Activated T-cell treated with anti-CD3 and anti-CD28 coated beads for 4 hours (primary cell): ENCODE data around the gene GNAI2.

Source experiments
- DNase-seq: peaks from one replicate; pipeline ENCODE4 v3.0.0-alpha.2; 2020

GNAI2 gene

DNA sequence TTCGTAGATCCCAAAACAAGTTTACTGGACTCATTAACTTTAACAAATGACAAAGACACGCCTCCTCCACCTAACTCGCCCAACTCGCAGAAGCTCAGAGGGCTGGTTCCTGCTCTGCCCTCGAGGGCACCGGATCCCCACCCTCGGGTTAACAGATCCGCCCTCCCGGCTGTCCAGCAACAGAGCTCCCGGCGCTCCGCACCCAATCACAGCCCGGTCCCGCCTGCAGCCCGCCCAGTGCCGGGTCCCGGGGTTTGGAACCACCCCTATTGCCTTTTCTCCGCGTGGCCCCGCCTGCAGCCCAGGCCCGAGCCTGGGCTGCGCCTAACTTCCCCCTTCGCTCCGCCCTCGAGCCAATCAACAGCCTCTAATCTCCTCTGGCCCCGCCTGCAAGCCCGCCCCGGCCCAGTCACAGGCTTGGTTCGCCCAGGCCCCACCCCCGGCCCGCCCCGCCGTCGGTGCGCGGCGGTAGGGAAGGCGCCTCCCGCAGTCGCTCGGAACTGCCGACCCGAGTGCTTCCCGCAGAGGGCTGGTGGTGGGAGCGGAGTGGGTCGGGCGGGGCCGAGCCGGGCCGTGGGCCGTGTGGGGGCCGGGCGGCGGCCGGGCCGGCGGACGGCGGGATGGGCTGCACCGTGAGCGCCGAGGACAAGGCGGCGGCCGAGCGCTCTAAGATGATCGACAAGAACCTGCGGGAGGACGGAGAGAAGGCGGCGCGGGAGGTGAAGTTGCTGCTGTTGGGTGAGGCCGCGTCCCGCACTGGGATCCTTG is at the start of gene GNAI2:
GNAI2 (plus strand) TSS at position 489 of the 768 bp plus-strand sequence; CDS start at position 621, 132 bp downstream.
- DNase-seq = peak; percentile 97

DNA sequence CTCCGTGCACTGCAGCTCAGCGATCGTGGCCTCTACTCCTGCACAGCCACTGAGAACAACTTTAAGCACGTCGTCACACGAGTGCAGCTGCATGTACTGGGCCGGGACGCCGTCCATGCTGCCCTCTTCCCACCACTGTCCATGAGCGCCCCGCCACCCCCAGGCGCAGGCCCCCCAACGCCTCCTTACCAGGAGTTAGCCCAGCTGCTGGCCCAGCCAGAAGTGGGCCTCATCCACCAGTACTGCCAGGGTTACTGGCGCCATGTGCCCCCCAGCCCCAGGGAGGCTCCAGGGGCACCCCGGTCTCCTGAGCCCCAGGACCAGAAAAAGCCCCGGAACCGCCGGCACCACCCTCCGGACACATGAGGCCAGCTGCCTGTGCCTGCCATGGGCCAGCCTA is 48.3 kb upstream of the GNAI2 start:
- no peak for DNase-seq

DNA sequence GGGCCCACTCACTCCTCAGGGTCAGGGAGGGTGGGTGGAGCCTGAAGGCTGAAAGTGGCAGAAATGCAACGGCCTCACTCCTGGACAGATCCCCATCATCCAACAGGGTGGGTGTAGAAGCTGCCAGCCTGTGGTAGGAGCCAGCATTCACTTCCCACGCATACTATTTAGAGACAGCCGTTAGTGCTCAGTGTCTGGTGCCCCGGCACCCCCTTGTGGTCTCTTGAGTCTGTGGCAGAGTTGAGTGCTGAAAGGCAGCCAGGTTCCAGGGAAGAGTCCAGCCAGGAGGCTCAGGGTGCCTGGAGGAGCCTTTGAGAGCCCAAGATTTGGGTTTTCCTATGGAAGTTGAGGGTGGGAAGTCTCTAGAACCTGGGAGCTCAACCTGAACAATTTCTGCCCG is 46.7 kb upstream of the GNAI2 start:
- no peak for DNase-seq

DNA sequence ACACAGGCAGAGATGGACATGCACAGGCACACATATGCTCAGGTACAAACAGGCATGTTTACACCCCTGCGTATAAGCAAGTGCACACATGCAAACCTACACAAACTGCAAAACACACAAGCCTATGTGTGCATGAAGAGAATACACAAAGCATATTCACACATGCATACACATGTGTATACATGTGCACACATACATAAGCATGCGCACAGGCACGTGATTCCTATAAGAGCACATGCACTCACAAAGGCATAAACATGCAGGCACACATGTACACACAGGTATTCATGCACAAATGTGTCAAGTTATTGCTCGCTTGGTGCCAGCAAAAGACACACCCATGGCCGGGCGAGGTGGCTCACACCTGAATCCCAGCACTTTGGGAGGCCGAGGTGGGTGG is 46.0 kb upstream of the GNAI2 start:
- no peak for DNase-seq

DNA sequence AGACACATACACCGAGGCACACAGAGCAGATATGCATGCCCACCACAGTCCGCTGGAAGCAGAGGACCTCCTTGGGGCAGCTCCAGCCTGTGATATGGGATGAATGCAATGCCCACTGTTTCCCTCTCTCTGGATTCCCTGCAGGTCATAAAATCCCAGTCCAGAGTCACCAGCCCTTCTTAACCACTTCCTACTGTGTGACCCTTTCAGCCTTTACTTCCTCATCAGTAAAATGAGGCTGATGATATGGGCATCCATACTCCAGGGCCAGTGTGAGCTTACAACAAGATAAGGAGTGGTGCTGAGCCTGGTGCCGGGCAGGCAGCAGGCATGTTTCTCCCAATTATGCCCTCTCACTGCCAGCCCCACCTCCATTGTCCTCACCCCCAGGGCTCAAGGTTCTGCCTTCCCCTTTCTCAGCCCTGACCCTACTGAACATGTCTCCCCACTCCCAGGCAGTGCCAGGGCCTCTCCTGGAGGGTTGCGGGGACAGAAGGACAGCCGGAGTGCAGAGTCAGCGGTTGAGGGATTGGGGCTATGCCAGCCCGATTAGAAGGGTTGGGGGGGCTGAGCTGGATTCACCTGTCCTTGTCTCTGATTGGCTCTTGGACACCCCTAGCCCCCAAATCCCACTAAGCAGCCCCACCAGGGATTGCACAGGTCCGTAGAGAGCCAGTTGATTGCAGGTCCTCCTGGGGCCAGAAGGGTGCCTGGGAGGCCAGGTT is 44.9 kb upstream of the GNAI2 start, which contains the start of gene GNAT1:
GNAT1 (plus strand) TSS at position 675 of the 725 bp plus-strand sequence. CDS start 116 bp downstream, outside the sequence.
- no peak for DNase-seq

DNA sequence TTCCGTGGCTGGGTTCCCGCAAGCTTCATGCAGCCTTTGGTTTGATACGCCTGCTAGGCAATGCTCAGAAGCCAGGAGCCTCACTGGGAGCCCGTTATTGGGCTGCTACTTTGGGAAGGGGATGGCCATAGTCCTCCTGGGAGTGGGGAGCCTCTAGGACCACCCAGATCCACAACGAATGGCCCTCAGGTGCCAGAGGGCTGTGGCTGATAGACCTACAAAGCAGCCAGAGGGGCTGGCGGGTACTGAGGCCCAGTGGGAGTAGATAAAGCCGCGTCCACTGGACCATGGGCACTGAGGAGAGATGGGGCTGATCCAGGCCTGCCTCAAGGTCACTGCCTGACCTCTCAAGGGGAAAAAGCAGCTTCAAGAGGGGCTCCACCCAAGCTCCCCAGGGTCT is 43.9 kb upstream of the GNAI2 start:
- no peak for DNase-seq

DNA sequence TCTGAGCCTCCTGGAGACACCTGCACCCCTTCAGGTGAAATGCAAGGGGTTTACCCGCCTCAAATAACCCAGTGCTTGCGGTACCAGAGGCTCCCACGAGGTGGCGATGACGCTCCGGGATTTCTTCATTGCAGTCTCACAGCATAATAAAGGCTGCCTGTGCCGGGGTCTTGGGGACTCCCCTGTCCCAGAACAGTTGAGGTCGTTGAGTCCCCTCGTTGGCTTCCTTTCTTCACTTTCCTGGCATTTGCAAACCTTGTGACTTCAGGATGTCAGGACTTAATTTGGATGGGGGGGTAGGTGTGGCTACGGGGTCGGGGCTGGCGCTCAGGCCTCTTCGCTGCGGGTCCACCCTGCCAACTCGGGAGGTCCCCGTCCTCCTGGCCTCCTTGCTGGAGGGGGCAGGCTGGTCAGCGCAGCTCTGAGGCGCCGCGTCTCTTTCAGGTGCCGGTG is 43.3 kb upstream of the GNAI2 start:
- peak; percentile 85 for DNase-seq

DNA sequence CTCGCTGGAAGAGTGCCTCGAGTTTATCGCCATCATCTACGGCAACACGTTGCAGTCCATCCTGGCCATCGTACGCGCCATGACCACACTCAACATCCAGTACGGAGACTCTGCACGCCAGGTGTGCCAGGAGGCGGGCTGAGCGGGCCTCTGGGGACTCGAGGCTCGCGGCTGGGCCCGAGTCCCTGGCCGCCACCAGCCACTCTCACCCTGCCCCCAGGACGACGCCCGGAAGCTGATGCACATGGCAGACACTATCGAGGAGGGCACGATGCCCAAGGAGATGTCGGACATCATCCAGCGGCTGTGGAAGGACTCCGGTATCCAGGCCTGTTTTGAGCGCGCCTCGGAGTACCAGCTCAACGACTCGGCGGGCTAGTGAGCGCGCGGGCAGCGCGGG is 42.7 kb upstream of the GNAI2 start:
- no peak for DNase-seq

DNA sequence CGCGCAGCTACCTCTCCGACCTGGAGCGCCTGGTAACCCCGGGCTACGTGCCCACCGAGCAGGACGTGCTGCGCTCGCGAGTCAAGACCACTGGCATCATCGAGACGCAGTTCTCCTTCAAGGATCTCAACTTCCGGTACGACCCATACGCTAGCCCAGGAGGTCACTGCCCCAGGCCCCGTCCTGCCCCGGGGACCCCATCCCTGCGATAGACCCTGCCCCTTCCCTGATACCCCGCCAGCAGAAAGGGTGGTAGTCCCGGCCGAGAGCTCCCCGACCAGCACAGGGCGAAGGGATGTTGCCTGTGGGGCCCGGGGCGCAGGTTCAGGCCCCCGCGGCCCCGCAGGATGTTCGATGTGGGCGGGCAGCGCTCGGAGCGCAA is 42.3 kb upstream of the GNAI2 start:
- DNase-seq = no peak

DNA sequence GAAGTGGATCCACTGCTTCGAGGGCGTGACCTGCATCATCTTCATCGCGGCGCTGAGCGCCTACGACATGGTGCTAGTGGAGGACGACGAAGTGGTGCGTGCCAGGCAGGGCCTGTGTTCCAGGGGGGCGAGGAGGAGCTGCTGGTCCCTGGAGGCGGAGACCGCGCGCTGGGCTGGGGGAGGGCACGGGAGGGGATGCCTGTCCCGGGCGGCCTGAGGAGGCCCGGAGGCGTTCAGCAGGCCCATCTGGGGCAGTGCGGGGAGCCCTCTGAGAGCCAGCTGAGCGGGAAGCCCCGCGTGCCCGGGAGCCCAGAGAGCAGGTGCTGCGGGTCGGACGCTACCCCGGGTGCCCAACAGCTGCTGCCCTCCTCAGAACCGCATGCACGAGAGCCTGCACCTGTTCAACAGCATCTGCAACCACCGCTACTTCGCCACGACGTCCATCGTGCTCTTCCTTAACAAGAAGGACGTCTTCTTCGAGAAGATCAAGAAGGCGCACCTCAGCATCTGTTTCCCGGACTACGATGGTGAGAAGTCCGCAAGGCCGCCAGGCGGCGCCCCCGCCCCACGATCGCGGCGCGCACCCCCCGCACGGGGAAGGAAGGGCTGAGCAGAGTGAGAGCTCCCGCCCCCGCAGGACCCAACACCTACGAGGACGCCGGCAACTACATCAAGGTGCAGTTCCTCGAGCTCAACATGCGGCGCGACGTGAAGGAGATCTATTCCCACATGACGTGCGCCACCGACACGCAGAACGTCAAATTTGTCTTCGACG is 41.7 kb upstream of the GNAI2 start:
- peak; percentile 90 for DNase-seq

DNA sequence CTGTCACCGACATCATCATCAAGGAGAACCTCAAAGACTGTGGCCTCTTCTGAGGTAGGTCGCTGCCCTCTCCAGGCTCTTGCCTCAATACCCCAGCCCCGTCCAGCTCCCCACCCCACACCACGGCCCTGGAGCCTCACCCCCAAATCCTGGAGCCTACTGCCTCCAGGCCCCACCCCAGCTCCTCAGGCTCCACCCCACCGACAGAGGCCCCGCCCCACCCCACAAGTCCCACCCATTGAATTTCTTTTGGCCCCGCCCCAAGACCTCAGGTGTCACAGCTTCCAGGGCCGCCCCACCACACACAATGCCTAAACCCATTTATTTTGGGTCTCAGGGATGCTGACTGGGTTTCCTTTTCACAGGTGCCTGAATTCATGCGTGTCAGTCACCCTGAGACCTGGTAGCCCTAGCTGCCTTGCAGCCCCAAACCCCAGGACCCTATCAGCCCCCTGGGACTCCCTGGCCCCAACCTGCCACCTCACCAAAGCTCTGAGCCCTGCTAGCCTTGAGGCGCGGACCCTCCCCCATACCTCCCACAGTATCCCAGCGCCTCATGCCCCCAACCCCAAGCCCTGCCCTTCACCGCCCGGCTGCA is 41.0 kb upstream of the GNAI2 start:
- no peak for DNase-seq

DNA sequence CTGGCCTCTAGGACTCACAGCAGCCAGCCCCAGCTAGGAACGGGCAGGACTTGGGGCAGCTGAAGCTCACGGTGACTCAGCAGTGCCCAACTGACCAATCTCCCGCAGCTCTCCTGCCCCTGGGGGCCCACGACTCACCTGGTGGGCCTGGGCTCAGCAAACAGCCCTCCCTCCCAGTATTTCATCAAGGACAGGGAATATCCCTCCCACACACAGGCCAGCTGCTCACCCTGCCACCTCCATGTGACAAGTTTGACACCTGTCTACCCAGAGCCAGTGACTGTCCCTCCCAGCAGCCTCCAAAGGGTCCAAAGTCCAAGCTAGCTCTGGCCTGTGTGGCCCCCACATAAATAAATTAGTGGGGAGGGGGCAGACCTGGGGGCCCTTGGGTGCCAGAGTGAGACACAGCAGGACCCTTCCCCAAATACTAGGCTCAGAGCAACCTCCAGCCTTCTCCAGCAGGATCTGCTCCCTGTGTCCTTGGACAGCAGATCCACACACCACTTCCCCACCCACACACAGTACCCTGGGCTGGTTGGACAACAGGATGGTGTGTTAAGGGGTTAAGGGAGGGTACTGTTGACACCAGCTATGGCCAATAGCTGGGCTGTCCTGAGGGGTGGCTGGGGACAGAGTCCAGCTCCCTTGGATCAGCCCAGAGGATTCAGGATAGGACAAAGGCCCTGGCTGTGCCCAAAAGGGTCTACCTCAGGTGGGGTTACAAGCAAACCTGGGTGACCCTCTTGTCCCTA is 40.3 kb upstream of the GNAI2 start:
- DNase-seq = no peak

DNA sequence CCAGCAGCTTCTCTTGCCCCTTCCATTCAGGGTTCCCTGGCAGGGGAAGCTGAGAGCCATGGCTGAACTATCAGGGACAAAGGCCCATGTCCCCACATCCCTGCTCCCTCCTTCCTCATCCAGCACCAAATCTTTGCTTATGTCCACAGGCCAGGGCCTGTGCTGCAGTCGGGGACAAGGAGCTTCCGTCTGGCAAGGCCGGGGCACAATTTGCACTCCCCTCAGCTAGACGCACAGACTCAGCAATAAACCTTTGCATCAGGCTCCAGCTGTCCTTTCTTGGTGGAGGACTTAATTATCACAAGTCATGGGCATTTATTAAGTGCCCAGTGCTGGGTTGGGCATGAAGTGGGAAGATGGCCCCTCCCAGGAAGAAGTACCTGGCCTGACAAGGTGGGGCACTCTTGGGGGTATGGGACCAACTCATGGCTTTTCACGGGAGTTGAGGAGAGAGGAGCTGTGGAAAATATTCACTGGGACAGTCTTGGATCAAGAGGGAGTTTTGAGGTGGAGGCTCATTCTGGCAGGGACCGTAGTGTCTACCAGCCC is 39.7 kb upstream of the GNAI2 start:
- DNase-seq = no peak

DNA sequence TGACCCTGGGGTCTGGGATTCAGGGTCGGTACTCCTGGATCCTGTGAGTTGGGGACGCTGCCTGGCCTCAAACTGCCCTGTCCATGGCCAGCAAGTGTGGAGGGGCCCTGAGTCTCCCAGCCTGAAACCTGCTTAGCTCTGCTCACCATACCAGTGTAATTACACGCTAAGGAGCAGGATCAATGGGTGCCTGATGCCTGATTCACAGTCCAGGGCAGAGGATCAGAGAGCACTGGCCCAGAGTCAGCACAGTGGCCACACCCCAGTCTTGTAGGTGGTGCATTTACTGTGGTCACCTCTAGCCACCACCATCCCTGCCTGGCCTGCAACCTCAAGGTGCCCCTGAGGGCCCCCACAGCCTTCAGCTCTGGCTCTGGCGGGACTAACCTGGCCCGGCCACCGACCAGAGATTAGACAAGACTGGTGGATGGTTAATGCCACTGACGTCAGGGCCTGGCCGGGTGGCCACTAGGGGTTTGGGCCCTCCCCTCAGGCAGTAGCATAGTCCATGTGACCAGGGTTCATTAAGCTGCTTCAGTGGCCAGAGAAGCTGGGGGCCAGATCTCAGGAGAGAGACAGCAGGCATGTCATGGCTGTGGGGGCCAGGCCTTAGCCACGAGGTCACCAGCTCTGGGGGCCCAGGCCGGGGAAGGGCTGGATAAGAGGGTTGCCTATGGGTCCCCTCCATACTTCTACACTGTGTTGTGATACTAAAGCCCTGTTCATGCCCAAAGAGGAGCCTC is 34.3 kb upstream of the GNAI2 start:
- DNase-seq = no peak

DNA sequence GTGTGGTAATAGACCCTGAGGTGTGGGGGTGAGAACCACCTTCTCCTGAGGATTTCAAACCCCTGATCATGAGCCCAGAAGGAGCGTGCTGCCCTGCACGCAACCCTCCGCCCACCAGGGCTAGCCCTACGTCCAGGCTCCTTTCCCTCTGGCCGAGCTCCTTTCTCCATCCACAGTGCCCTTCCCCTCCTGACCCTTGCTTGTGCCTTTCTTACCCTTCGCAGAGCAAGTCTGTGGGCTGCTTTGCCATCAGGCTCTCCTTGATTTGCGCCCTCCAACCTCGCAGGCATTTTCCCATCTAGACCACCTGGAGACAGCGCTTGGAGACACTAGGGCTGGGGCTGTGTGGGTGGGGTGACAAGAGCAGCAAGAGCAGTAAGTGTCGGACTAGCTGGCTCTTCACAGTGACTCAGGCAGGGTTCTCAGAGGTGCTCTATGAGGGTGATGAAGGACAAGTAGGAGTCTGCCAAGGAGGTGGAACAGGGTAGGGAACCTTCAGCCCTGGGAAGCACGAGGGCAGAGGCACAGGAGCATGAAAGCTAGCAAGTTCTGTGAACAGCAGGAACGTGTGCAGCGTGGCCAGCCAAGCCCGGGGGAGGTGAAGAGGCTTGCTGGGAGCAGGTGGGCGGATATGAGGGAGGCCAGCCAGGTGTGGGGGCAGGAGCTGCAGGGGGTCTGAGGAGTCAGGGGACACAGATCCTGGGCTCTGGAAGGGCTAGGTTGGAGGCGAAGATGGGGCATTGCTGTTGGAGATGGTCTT is 33.5 kb upstream of the GNAI2 start:
- DNase-seq = no peak

DNA sequence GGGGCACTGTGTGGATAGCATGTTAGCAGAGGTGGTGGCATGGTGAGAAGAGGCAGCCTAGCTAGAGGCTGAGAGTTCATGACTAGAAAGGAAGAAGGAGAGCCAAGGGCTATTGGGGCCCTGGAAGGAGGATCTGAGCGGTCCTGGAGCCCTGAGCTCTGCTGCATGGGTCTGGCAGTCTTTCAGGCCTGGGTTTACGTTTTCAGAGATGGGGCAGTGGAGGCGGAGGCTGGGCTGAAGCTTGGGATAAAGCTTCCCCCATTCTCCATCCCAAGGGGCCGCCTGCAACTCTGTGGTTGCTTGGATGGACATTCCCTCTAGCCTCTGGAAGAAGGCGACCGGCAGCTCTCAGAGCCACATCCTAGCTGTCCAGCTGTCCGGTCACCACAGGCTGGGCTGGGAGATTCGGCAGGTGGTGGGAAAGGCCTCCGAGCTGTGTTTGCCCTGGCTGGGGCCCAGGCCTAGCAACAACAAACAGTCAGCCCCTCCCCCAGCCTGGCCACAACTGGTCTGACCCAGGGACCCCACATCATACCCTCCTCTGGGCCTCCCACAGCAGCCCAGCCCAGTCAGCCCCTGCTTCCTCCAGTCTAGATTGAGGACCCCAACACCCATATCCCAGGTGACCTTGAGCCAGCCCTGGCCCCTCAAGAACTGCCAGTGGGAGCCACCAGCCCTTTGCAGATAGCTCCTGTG is 32.7 kb upstream of the GNAI2 start:
- no peak for DNase-seq

DNA sequence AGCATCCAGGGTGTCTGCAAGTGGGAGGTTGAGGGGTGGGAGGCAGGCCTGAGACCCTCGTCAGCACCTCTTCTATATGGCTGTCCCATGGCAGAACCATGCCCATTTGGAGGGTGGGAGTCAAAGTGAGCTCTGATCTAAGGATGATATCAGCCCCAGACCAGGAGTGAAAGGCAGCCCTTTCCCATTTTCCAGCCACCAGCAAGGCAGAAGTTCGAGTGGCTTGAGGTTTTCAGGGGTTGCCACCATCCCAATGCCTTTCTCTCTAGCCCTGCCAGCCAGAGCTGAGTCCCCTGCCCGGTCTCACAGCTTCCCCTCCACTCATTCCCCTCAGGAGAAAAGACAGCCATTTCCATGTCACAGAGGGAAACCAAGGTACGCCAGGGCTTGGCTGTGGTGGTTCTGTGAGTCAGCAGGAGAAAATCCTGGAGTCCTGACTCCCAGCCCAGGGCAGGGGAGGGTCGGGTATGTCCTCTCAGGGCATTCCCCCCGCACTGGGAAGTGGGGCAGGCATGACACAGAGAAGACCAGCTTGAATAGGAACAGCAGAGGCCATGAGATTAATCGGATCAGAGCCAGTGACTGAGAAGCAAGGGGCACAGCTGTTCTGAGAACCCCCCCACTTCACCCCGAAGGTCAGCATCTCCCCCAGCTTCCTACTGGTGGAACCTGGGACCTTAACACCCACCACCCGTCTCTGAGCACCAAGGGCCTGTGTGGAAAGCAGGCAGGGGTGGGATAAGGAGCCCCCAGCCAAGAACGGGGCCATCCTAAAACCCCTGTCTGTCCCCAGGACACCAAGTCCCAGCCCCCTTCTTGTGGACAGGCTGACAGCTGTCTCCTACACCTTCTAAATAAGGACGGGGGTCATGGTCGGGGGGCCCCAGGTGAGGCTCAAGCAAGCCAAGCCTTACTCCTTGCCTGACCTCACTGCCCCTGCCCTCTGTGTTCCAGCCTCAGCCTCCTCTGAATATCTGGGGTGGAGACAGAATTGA is 31.9 kb upstream of the GNAI2 start:
- no peak for DNase-seq

DNA sequence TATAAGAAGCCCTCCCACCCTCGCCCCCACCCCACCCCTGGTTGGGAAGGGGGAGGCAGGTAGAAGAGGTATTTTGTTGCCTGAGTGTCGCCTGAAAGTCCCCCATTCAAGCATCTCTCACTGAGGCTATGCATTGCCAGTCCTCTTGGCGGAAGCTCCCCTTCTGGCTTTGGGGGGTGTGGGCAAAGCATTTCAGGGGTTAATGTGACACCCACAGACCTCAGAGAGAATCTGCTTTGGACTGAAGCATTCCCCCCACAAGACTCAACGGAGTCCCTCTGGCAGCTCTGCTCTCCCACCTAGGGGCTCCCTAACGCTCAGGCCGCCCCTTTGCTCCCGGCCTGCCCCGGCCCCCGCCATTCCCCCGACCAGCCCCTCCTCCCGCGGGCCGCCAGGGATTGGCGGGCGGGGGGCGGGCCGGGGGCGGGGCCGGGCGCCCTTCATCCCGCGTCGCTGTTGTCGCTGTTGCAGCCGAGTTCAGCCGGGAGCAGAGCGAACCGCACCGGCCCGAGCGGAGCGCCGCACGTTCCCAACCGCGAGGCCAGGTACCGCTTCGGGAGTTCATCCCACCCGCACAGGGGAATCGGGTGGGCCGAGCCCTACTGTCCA is 31.1 kb upstream of the GNAI2 start, which contains the start of gene SLC38A3:
SLC38A3 (plus strand) TSS at position 468 of the 609 bp plus-strand sequence. CDS start 8,929 bp downstream, outside the sequence.
- no peak for DNase-seq
